Kidney (tissue), 14 donors: ENCODE results near the gene LMAN1L. TPM values are rescaled to one million over a fixed set of nuclear protein-coding genes. Genes with fewer than 3 reads are reported as not detected.

Source experiments
- DNase-seq, 5 donors: peaks; one replicate each; pipeline ENCODE4 v3.0.0-alpha.2; 2013 to 2020
- FAIRE-seq: peaks from 2 replicates; lab custom pipeline; 2012; peaks lifted over from hg19 to GRCh38; lab: Jason Lieb, UNC
- H3K27ac ChIP-seq, 2 donors: one replicate each; pipeline ENCODE4 v1.7.0; 2013; ENCODE audit warnings: low read depth in 2 of 2, low read length in 2 of 2, inconsistent platforms in 1 of 2
- H3K27me3 ChIP-seq: one replicate; pipeline ENCODE4 v1.7.1; 2013; ENCODE audit warnings: low read length, inconsistent platforms; ENCODE audit not compliant: control insufficient read depth, insufficient read depth
- H3K36me3 ChIP-seq, 3 donors: one replicate each; pipeline versions ENCODE4 v1.7.0 to v1.7.1; 2013; ENCODE audit warnings: low read length in 3 of 3, control low read depth in 1 of 3, inconsistent platforms in 1 of 3; ENCODE audit not compliant: insufficient read depth in 3 of 3, control insufficient read depth in 2 of 3
- H3K4me1 ChIP-seq, 3 donors: one replicate each; pipeline versions ENCODE4 v1.7.0 to v1.7.1; 2013; ENCODE audit warnings: low read length in 3 of 3, inconsistent platforms in 1 of 3, low read depth in 1 of 3; ENCODE audit not compliant: control insufficient read depth in 2 of 3, insufficient read depth in 2 of 3
- H3K4me3 ChIP-seq, 3 donors: one replicate each; pipeline versions ENCODE4 v1.7.0 to v1.8.1; 2013; ENCODE audit warnings: low read length in 3 of 3, control low read depth in 1 of 3, inconsistent platforms in 1 of 3
- H3K9ac ChIP-seq, 3 donors: one replicate each; pipeline versions ENCODE4 v1.7.0 to v1.7.1; 2013; ENCODE audit warnings: low read length in 3 of 3, control low read depth in 1 of 3, inconsistent platforms in 1 of 3
- H3K9me3 ChIP-seq, 3 donors: one replicate each; pipeline versions ENCODE4 v1.7.0 to v1.7.1; 2013; ENCODE audit warnings: low read length in 3 of 3, control low read depth in 1 of 3, inconsistent platforms in 1 of 3; ENCODE audit not compliant: control insufficient read depth in 2 of 3, insufficient read depth in 1 of 3
- intact Hi-C: fragments of 100-400 bp; cut with DNase I; formaldehyde crosslinking; loops from one replicate; pipeline ENCODE4 v1.11.1; 2022
- polyA plus RNA-seq: library from polyadenylated mRNA; stranded (reverse); fragments of 350-450 nt; fragmentation: Illumina TruSeq; extraction: RNeasy Lipid Tissue Mini Kit (QIAGEN cat#74804); gene quantifications from one replicate; pipeline ENCODE4 v1.2.3, GENCODE V29; 2014; ENCODE audit warnings: low read depth, low replicate concordance; ENCODE audit not compliant: insufficient read depth
- total RNA-seq: library from RNA; stranded (reverse); fragmentation: NEBNext Ultra II Directional; extraction: Animal tissue kit (Norgen Biotek cat#: 25700); gene quantifications from one replicate; pipeline ENCODE4 v1.2.1, GENCODE V29; 2021
- TF ChIP-seq, protein P1 (sequence below): IDR thresholded peaks from 3 replicates; pipeline ENCODE4 v1.5.1; 2012; ENCODE audit warnings: mild to moderate bottlenecking, moderate library complexity, borderline replicate concordance; ENCODE audit not compliant: insufficient read depth; ENCODE audit errors: extremely low read depth
- donor health status: control.
- donor health status: control.
- donor health status: control.
- donor health status: control.
- donor health status: control.
- donor health status: DM: yes; HTN: yes; CAD: no.
- donor health status: Normal renal cell carcinoma (clear cell type).

LMAN1L gene
- total and polyA plus RNA-seq, 2 donors from 2014 or later, result not detected

DNA sequence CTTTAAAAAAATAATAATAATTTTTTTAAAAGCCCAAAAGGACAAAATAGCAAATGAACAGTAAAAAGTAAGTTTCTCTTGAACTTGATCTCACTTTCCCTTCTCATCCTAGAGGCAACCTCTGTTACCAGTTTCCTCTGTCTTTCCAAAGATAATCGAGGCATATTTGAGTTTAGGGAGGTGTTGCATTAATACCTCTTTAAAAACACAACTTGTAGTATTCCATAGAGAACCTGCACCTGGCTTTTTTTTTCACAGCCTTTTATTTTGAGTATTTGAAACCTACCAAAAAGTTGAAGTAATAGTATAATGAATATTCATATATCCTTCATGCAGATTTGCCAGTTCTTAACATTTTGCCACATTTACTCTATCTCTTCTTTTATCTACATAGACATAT, 21.6 kb upstream of the LMAN1L start:
- Histone ChIP-seq H3K9me3 (no peaks in the 10 kb centered on the region), H3K27ac (no peak overlapping the region), H3K36me3 (no peaks in the 10 kb centered on the region), H3K4me3 (no peak overlapping the region), H3K4me1 (peaks cover 0 to 56% (median 43%) of the 10 kb centered on the region in 3 donors), H3K9ac (no peak overlapping the region), H3K27me3 (no peaks in the 10 kb centered on the region)
- intact Hi-C loops, result no loop called here
- FAIRE-seq (no peak), DNase-seq (no peak)
- TF ChIP-seq, protein P1, sequence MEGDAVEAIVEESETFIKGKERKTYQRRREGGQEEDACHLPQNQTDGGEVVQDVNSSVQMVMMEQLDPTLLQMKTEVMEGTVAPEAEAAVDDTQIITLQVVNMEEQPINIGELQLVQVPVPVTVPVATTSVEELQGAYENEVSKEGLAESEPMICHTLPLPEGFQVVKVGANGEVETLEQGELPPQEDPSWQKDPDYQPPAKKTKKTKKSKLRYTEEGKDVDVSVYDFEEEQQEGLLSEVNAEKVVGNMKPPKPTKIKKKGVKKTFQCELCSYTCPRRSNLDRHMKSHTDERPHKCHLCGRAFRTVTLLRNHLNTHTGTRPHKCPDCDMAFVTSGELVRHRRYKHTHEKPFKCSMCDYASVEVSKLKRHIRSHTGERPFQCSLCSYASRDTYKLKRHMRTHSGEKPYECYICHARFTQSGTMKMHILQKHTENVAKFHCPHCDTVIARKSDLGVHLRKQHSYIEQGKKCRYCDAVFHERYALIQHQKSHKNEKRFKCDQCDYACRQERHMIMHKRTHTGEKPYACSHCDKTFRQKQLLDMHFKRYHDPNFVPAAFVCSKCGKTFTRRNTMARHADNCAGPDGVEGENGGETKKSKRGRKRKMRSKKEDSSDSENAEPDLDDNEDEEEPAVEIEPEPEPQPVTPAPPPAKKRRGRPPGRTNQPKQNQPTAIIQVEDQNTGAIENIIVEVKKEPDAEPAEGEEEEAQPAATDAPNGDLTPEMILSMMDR, result no peak

DNA sequence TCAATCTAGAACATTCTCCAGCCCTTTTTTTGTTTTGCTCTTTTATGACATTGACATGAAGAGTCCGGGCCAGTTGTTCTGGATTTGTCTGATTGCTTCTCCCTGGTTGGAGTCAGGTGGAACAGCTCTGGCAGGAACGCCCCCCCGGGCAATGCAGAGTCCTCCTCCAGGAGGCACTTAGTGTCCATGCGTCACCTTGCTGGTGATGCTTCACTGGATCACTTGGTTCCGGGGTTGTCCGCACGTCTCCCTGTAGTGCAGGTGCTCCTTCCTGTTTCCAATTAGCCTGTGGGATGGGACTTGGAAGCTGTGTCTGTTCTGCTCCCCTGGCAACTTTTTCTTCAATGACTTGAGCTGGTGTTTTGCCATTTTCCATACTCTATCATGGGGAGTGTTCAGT, 21.0 kb upstream of the LMAN1L start:
- intact Hi-C loops, result no loop called here
- no peaks in the 10 kb centered on the region for H3K36me3 ChIP-seq
- H3K9ac ChIP-seq, result no peak overlapping the region
- TF ChIP-seq, protein P1, result no peak
- H3K4me3 ChIP-seq, result no peak overlapping the region
- no peaks in the 10 kb centered on the region for H3K9me3 ChIP-seq
- DNase-seq (no peak), FAIRE-seq (no peak)
- H3K27ac ChIP-seq, result no peak overlapping the region
- H3K27me3 ChIP-seq, result no peaks in the 10 kb centered on the region
- H3K4me1 ChIP-seq, result peaks cover 0 to 50% (median 41%) of the 10 kb centered on the region in 3 donors

- Histone ChIP-seq H3K9ac (peak overlapping the region in 1 of 3 donors; percentile 7), H3K27me3 (no peaks in the 10 kb centered on the region), H3K36me3 (no peaks in the 10 kb centered on the region), H3K9me3 (no peaks in the 10 kb centered on the region), H3K27ac (no peak overlapping the region), H3K4me1 (peaks cover 0 to 43% (median 35%) of the 10 kb centered on the region in 3 donors), H3K4me3 (no peak overlapping the region)
- intact Hi-C loops, result no loop called here
- TF ChIP-seq, protein P1, result no peak
- DNase-seq, result no peak
- FAIRE-seq, result no peak
Measured at GRCh38 chr15:74792227-74793016, 20.2 kb upstream of the LMAN1L start.
